ENCODE measurements around the gene LRRC51.

LRRC51 gene

DNA sequence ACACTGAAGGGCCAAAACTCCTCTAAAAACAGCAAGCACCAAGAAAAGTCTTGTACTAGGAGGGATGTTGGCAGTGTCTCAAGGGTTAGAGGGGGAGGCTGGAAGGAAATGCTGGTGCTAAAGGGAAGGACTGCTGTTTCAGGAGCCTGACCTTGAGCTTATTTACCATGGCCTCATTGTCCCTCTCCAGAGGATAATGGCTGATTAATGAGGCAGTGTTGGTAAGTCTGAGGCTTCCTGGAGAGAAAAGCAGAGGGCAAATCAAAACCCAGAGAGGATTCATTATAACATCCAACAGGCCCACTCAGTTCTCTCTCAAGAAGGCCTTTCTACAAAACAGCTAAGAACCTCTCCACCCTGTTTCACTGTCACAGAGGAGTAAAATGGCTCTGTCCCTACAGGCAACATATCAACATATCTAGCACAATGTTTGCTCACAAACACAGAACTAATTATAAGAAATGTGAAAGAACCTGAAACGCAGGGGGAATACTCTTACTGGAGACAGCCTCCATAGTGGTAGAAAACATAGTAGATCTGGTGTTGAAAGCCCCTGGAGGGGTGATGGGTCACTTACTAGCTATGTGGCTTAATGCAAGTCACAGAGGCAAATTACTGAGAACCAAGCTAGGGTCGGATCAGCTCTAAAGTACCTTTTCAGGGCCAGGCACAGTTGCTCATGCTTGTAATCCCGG, 31.7 kb upstream of the LRRC51 start:
- no peak overlapping the region for H3K9ac ChIP-seq (ENCODE audit: low read length)
- H3K27me3 ChIP-seq (ENCODE audit: control insufficient read depth, insufficient read depth, low read length) = no peaks in the 10 kb centered on the region
- H3K4me1 ChIP-seq (ENCODE audit: control insufficient read depth, insufficient read depth, low read length) = peaks cover 6% of the 10 kb centered on the region
- no peaks in the 10 kb centered on the region for H3K36me3 ChIP-seq (ENCODE audit: control insufficient read depth, insufficient read depth, low read length)
- H3K27ac ChIP-seq (ENCODE audit: low read depth, low read length) = no peak overlapping the region
- H3K4me3 ChIP-seq (ENCODE audit: low read length) = no peak overlapping the region

DNA sequence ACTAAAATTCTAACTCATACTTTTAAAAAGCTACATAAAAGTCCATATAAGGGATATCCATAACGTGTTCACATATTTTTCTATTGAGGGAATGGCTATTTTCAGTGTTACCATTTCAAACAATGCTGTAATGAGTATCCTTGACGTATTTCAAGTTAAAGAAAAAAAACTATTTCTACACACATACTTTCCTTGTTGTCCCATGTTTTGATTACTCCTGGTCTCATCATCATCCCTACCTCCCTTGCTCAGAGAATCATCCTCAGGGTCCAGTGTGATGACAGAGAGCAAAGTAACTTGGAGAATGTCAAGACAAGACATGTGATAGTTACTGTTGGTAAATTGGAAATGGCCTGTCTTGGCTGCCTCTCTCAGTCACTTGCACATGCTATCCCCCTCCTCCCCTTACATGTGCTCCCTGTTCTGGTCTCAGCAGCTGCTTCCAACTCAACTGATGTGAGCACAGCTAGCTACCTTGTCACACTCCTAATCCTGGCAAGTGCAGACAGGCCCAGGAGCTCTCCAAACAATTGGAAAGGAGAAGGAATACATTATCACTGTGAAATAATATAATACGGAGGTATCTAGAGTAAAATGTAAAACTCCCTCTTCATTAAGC, 22.1 kb upstream of the LRRC51 start:
- H3K27ac ChIP-seq (ENCODE audit: low read depth, low read length) = no peak overlapping the region
- no peak overlapping the region for H3K4me3 ChIP-seq (ENCODE audit: low read length)
- no peaks in the 10 kb centered on the region for H3K27me3 ChIP-seq (ENCODE audit: control insufficient read depth, insufficient read depth, low read length)
- H3K9ac ChIP-seq (ENCODE audit: low read length) = no peak overlapping the region
- no peaks in the 10 kb centered on the region for H3K36me3 ChIP-seq (ENCODE audit: control insufficient read depth, insufficient read depth, low read length)
- no peaks in the 10 kb centered on the region for H3K4me1 ChIP-seq (ENCODE audit: control insufficient read depth, insufficient read depth, low read length)

- Histone ChIP-seq H3K27me3 (ENCODE audit: control insufficient read depth, insufficient read depth, low read length) (no peaks in the 10 kb centered on the region), H3K27ac (ENCODE audit: low read depth, low read length) (no peak overlapping the region), H3K4me1 (ENCODE audit: control insufficient read depth, insufficient read depth, low read length) (peaks cover 3% of the 10 kb centered on the region), H3K4me3 (ENCODE audit: low read length) (no peak overlapping the region), H3K9ac (ENCODE audit: low read length) (no peak overlapping the region), H3K36me3 (ENCODE audit: control insufficient read depth, insufficient read depth, low read length) (no peaks in the 10 kb centered on the region)
These were observed 18.8 kb upstream of the LRRC51 start for GRCh38 chr11:72061739-72062396.

- H3K9ac ChIP-seq (ENCODE audit: low read length) = no peak overlapping the region
- no peaks in the 10 kb centered on the region for H3K36me3 ChIP-seq (ENCODE audit: control insufficient read depth, insufficient read depth, low read length)
- peak overlapping the region; percentile 25 for H3K27ac ChIP-seq (ENCODE audit: low read depth, low read length)
- no peaks in the 10 kb centered on the region for H3K27me3 ChIP-seq (ENCODE audit: control insufficient read depth, insufficient read depth, low read length)
- no peak overlapping the region for H3K4me3 ChIP-seq (ENCODE audit: low read length)
- H3K4me1 ChIP-seq (ENCODE audit: control insufficient read depth, insufficient read depth, low read length) = peaks cover 29% of the 10 kb centered on the region
These were observed 13.8 kb upstream of the LRRC51 start for GRCh38 chr11:72066855-72067254.

DNA sequence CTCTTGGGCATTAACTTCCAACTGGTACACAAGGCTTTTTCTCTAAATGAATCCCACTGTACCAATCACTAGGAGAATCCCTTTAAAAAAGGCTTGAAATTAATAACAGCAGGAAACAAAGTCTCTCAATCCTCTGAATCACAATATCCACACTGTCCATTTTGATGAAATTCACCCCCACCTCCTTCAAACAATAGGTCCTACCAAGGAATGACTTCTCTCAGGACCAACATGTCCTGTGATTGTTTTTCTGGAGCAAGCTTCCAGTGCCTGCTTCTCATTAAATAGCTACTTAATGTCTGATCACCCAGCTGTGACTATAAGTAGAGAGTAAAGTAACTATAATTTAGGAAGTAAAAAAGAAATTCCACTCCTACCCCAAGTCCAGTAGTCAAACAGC, 13.4 kb upstream of the LRRC51 start:
- Histone ChIP-seq H3K4me3 (ENCODE audit: low read length) (no peak overlapping the region), H3K27ac (ENCODE audit: low read depth, low read length) (peak overlapping the region; percentile 25), H3K9ac (ENCODE audit: low read length) (no peak overlapping the region), H3K36me3 (ENCODE audit: control insufficient read depth, insufficient read depth, low read length) (no peaks in the 10 kb centered on the region), H3K4me1 (ENCODE audit: control insufficient read depth, insufficient read depth, low read length) (peaks cover 31% of the 10 kb centered on the region), H3K27me3 (ENCODE audit: control insufficient read depth, insufficient read depth, low read length) (no peaks in the 10 kb centered on the region)

GRCh38 chr11:72067676-72068075, 13.0 kb upstream of the LRRC51 start:
- H3K27me3 ChIP-seq (ENCODE audit: control insufficient read depth, insufficient read depth, low read length) = no peaks in the 10 kb centered on the region
- H3K4me3 ChIP-seq (ENCODE audit: low read length) = no peak overlapping the region
- H3K27ac ChIP-seq (ENCODE audit: low read depth, low read length) = peak overlapping the region; percentile 70
- H3K4me1 ChIP-seq (ENCODE audit: control insufficient read depth, insufficient read depth, low read length) = peaks cover 31% of the 10 kb centered on the region
- no peaks in the 10 kb centered on the region for H3K36me3 ChIP-seq (ENCODE audit: control insufficient read depth, insufficient read depth, low read length)
- no peak overlapping the region for H3K9ac ChIP-seq (ENCODE audit: low read length)

GRCh38 chr11:72069200-72069599, 11.4 kb upstream of the LRRC51 start:
- Histone ChIP-seq H3K4me3 (ENCODE audit: low read length) (peak overlapping the region; percentile 23), H3K27me3 (ENCODE audit: control insufficient read depth, insufficient read depth, low read length) (no peaks in the 10 kb centered on the region), H3K36me3 (ENCODE audit: control insufficient read depth, insufficient read depth, low read length) (no peaks in the 10 kb centered on the region), H3K4me1 (ENCODE audit: control insufficient read depth, insufficient read depth, low read length) (peaks cover 31% of the 10 kb centered on the region), H3K27ac (ENCODE audit: low read depth, low read length) (peak overlapping the region; percentile 70), H3K9ac (ENCODE audit: low read length) (no peak overlapping the region)

DNA sequence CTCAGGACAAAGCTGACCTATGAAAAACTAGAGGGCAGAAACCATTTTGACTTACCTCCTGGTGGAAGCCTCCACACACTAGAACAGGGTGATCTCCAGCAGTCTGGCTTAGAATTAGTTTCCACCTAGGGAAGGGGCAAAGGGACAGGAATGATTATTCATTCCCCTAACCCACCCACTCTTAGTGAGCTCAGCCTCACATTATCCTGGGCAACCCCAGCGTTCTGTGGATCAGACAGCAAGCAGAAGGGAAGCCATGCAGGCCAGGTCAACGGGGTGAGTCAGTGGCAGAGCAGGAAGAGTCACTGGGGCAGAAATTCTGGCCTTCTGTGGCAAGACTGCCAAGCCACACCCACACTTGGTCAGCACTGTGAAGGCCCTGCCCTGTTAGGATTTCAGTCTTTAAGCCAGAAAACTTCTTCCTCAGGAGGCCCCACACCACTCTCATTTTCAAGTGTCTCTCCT, 10.8 kb upstream of the LRRC51 start:
- H3K36me3 ChIP-seq (ENCODE audit: control insufficient read depth, insufficient read depth, low read length) = no peaks in the 10 kb centered on the region
- H3K27ac ChIP-seq (ENCODE audit: low read depth, low read length) = peak overlapping the region; percentile 70
- H3K4me3 ChIP-seq (ENCODE audit: low read length) = no peak overlapping the region
- peaks cover 31% of the 10 kb centered on the region for H3K4me1 ChIP-seq (ENCODE audit: control insufficient read depth, insufficient read depth, low read length)
- H3K9ac ChIP-seq (ENCODE audit: low read length) = no peak overlapping the region
- H3K27me3 ChIP-seq (ENCODE audit: control insufficient read depth, insufficient read depth, low read length) = no peaks in the 10 kb centered on the region

- H3K36me3 ChIP-seq (ENCODE audit: control insufficient read depth, insufficient read depth, low read length) = no peaks in the 10 kb centered on the region
- no peak overlapping the region for H3K9ac ChIP-seq (ENCODE audit: low read length)
- peaks cover 31% of the 10 kb centered on the region for H3K4me1 ChIP-seq (ENCODE audit: control insufficient read depth, insufficient read depth, low read length)
- H3K27ac ChIP-seq (ENCODE audit: low read depth, low read length) = peak overlapping the region; percentile 70
- H3K4me3 ChIP-seq (ENCODE audit: low read length) = no peak overlapping the region
- H3K27me3 ChIP-seq (ENCODE audit: control insufficient read depth, insufficient read depth, low read length) = no peaks in the 10 kb centered on the region
These were observed 10.2 kb upstream of the LRRC51 start for GRCh38 chr11:72070491-72070890.

- H3K4me1 ChIP-seq (ENCODE audit: control insufficient read depth, insufficient read depth, low read length) = peaks cover 24% of the 10 kb centered on the region
- H3K4me3 ChIP-seq (ENCODE audit: low read length) = no peak overlapping the region
- H3K27me3 ChIP-seq (ENCODE audit: control insufficient read depth, insufficient read depth, low read length) = no peaks in the 10 kb centered on the region
- no peak overlapping the region for H3K9ac ChIP-seq (ENCODE audit: low read length)
- H3K36me3 ChIP-seq (ENCODE audit: control insufficient read depth, insufficient read depth, low read length) = no peaks in the 10 kb centered on the region
- H3K27ac ChIP-seq (ENCODE audit: low read depth, low read length) = no peak overlapping the region
These were observed 8.3 kb upstream of the LRRC51 start for GRCh38 chr11:72072348-72072747.

GRCh38 chr11:72075109-72075508, 5.5 kb upstream of the LRRC51 start:
- H3K9ac ChIP-seq (ENCODE audit: low read length) = no peak overlapping the region

GRCh38 chr11:72075756-72076155, 4.9 kb upstream of the LRRC51 start:
- Histone ChIP-seq H3K36me3 (ENCODE audit: control insufficient read depth, insufficient read depth, low read length) (no peaks in the 10 kb centered on the region), H3K27me3 (ENCODE audit: control insufficient read depth, insufficient read depth, low read length) (no peaks in the 10 kb centered on the region), H3K4me3 (ENCODE audit: low read length) (no peak overlapping the region), H3K4me1 (ENCODE audit: control insufficient read depth, insufficient read depth, low read length) (peaks cover 2% of the 10 kb centered on the region), H3K9ac (ENCODE audit: low read length) (no peak overlapping the region), H3K27ac (ENCODE audit: low read depth, low read length) (no peak overlapping the region)

More at GRCh38 chr11:72075109-72075508, 5.5 kb upstream of the LRRC51 start:
- Histone ChIP-seq H3K27ac (ENCODE audit: low read depth, low read length) (no peak overlapping the region), H3K36me3 (ENCODE audit: control insufficient read depth, insufficient read depth, low read length) (no peaks in the 10 kb centered on the region), H3K27me3 (ENCODE audit: control insufficient read depth, insufficient read depth, low read length) (no peaks in the 10 kb centered on the region), H3K4me1 (ENCODE audit: control insufficient read depth, insufficient read depth, low read length) (peaks cover 5% of the 10 kb centered on the region), H3K4me3 (ENCODE audit: low read length) (no peak overlapping the region)
